ENCODE results near the gene PRKG2.

Gene PRKG2

GRCh38 chr4:81217779-81218178 is 2.8 kb upstream of the PRKG2 start:
- no peak for DNase-seq

- peak; percentile 3 for DNase-seq
These were observed 909 bp upstream of the PRKG2 start for GRCh38 chr4:81215931-81216330.

- peak; percentile 8 for DNase-seq
These were observed 710 bp downstream of the PRKG2 start for GRCh38 chr4:81214144-81214880.

GRCh38 chr4:81213671-81214070 is 1.4 kb downstream of the PRKG2 start:
- no peak for DNase-seq

- no peak for DNase-seq
These were observed 3.1 kb downstream of the PRKG2 start for GRCh38 chr4:81211956-81212355.

GRCh38 chr4:81207828-81208227 is 7.2 kb downstream of the PRKG2 start:
- peak; percentile 51 for DNase-seq

GRCh38 chr4:81205302-81205701 is 9.7 kb downstream of the PRKG2 start:
- no peak for DNase-seq

GRCh38 chr4:81204571-81204970 is 10.5 kb downstream of the PRKG2 start:
- DNase-seq, result no peak

- no peak for DNase-seq
These were observed 15.2 kb downstream of the PRKG2 start for GRCh38 chr4:81199831-81200230.

- DNase-seq, result no peak
These were observed 16.4 kb downstream of the PRKG2 start for GRCh38 chr4:81198609-81199008.

GRCh38 chr4:81197864-81198524 is 17.0 kb downstream of the PRKG2 start:
- DNase-seq, result no peak

- DNase-seq, result no peak
These were observed 18.8 kb downstream of the PRKG2 start for GRCh38 chr4:81196126-81196650.

GRCh38 chr4:81195475-81195874 is 19.5 kb downstream of the PRKG2 start:
- no peak for DNase-seq

- DNase-seq, result no peak
These were observed 20.7 kb downstream of the PRKG2 start for GRCh38 chr4:81194286-81194685.

- DNase-seq, result peak; percentile 11
These were observed 34.1 kb downstream of the PRKG2 start for GRCh38 chr4:81180916-81181315.

GRCh38 chr4:81179326-81179725 is 35.7 kb downstream of the PRKG2 start:
- DNase-seq, result no peak

GRCh38 chr4:81173213-81173612 is 41.8 kb downstream of the PRKG2 start:
- DNase-seq, result no peak

- DNase-seq, result peak; percentile 27
These were observed 48.4 kb downstream of the PRKG2 start for GRCh38 chr4:81166458-81167160.

- peak; percentile 65 for DNase-seq
These were observed 49.1 kb downstream of the PRKG2 start for GRCh38 chr4:81165861-81166430.

GRCh38 chr4:81164623-81165416 is 50.2 kb downstream of the PRKG2 start:
- no peak for DNase-seq

- DNase-seq, result no peak
These were observed 50.9 kb downstream of the PRKG2 start for GRCh38 chr4:81164126-81164525.

Measured in fibroblast of skin of scalp (primary cell).